GM19193 (cell line): ENCODE data around the gene PCDHGB7.
"Not testable (repeated sequence)": the region's sequence is repeated elsewhere in the genome, so short reads cannot be mapped to it uniquely, and the experiment has no call there.

Experiments used
- POLR2A ChIP-seq: IDR thresholded peaks from 4 replicates; pipeline ENCODE4 v1.6.1; 2011; ENCODE audit not compliant: insufficient read depth, insufficient read length; ENCODE audit errors: extremely low read depth

The PCDHGB7 gene

DNA sequence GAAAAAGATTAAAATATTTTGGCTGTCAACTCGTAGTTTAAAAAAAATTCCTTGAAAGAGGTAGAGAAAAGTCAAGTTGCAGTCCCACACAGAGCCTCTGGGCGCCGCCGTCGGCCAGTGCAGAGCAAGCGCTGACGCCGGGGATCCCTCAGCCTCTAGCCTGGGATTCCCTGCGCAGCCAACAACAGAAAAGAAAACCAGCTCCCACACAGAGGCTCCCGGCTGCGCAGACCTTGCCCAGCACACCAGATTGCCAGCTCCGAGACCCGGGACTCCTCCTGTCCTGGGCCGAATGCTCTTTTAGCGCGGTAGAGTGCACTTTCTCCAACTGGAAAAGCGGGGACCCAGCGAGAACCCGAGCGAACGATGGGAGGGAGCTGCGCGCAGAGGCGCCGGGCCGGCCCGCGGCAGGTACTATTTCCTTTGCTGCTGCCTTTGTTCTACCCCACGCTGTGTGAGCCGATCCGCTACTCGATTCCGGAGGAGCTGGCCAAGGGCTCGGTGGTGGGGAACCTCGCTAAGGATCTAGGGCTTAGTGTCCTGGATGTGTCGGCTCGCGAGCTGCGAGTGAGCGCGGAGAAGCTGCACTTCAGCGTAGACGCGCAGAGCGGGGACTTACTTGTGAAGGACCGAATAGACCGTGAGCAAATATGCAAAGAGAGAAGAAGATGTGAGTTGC lies at the start of gene PCDHGB7:
Gene PCDHGB7 (plus strand): TSS at position 184 of the 679 bp plus-strand sequence. CDS start 183 bp downstream, at position 367.
- not testable (repeated sequence) for TF ChIP-seq POLR2A

DNA sequence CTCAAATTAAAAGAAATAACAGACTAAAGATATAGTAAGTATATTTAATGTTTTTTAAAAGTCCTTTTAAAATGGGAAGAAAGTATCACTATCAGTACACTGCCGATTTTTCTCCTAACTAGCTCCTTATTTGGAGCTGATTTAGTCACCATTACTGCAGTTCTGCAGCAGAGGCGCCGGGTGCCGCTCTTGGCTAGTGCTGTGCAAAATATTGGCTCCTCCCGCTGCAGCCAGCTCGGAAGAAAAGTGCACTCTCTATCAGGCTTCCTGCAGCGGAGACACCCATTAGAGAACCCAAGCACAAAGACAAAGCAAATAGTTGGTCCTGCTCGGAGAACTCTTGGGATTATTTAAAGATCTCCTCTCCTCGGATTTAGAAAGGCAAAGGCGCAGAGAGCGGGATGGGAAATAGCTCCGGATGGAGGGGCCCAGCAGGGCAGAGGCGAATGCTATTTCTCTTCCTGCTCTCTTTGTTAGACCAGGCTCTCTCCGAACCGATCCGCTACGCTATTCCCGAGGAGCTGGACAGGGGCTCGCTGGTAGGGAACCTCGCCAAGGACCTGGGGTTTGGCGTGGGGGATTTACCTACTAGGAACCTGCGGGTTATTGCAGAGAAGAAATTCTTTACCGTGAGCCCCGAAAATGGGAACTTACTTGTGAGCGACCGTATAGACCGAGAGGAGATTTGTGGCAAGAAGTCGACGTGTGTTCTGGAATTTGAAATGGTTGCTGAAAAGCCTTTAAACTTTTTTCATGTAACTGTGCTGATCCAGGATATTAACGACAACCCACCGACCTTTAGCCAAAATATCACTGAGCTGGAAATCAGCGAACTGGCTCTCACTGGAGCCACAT lies 47.3 kb upstream of the PCDHGB7 start, which contains the start of gene PCDHGB3:
Gene PCDHGB3 (plus strand): TSS at position 249 of the 855 bp plus-strand sequence. CDS start 153 bp downstream, at position 402.
- TF ChIP-seq POLR2A, result no peak

DNA sequence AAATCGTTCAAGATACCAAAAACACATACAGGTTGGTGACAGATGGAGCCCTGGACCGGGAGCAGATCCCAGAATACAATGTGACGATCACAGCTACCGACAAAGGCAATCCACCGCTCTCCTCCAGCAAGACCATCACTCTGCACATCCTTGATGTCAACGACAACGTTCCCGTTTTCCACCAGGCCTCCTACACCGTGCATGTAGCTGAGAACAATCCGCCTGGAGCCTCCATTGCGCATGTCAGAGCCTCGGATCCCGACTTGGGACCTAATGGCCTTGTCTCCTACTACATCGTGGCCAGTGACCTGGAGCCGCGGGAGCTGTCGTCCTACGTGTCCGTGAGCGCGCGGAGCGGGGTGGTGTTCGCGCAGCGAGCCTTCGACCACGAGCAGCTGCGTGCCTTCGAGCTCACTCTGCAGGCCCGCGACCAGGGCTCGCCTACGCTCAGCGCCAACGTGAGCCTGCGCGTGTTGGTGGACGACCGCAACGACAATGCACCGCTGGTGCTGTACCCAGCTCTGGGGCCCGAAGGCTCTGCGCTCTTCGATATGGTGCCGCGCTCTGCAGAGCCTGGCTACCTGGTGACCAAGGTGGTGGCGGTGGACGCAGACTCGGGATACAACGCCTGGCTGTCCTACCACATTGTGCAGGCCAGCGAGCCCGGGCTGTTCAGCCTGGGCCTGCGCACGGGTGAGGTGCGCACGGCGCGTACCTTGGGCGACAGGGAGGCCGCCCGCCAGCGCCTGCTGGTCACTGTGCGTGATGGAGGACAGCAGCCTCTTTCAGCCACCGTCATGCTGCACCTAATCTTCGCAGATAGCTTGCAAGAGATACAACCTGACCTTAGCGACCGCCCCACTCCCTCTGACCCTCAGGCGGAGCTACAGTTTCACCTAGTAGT lies 45.7 kb upstream of the PCDHGB7 start:
- TF ChIP-seq POLR2A, result no peak

DNA sequence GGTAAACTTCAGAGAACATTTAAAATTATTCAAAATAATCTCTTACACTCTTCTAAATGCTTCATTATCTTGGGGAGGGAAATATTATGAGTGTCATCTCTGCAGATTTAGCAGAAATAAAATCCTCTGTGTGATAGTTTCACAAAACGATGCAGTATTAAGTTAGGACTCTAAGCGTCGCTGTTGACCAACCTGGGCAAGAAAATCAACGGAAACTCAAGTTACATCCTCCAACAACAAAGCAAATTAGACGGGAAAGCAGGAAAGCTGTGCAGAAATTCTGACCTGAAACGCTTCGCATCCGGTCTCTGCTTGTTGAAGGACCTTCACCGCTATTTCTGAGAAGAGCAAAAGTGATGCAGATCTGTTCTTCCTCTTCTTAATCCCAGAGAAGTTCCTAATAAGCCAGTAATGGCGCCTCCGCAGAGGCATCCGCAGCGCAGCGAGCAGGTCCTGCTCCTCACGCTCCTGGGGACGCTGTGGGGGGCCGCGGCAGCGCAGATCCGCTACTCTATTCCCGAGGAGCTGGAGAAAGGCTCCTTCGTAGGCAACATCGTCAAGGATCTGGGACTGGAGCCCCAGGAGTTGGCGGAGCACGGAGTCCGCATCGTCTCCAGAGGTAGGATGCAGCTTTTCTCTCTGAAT lies 43.7 kb upstream of the PCDHGB7 start, which contains the start of gene PCDHGA6:
Gene PCDHGA6 (plus strand): TSS at position 219 of the 645 bp plus-strand sequence. CDS start 193 bp downstream, at position 412.
- no peak for TF ChIP-seq POLR2A

DNA sequence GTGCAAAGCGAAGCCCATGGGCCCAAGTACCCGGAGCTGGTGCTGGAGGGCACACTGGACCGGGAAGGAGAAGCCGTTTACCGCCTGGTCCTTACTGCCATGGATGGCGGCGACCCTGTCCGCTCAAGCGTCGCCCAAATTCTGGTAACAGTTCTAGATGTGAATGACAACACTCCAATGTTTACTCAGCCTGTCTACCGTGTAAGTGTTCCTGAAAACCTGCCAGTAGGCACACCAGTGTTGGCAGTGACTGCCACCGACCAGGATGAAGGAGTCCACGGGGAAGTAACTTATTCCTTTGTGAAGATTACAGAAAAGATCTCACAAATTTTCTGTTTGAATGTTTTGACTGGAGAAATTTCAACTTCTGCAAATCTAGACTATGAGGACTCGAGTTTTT lies 42.9 kb upstream of the PCDHGB7 start:
- TF ChIP-seq POLR2A, result no peak

DNA sequence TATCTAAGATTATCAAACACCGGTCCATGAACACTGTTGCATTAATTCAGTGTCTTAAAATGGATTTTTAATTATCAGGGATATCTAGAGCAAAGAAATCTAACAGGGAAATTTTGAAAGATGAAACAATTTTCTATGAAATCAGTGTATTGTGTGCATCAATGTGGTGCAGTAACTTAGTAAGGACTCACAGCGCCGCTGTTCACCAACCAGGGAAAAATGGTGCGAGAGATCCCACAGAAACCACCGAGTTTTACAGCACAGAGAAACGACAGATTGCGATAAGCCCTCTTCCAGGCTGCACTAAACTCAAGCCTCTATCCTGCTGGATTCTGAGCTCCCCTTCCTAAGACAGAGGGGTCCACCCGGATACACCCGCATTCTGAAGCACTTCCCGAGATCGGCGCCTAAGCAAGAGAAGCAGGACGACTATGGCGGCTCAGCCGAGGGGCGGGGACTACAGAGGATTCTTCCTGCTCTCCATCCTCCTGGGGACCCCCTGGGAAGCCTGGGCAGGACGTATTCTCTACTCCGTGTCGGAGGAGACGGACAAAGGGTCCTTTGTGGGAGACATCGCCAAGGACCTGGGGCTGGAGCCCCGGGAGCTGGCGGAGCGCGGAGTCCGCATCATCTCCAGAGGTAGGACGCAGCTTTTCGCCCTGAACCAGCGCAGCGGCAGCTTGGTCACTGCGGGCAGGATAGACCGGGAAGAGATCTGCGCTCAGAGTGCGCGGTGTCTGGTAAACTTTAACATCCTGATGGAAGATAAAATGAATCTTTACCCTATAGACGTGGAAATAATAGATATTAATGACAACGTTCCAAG lies 34.8 kb upstream of the PCDHGB7 start, which contains the start of gene PCDHGA7:
Gene PCDHGA7 (plus strand): TSS at position 274 of the 826 bp plus-strand sequence. CDS start 158 bp downstream, at position 432.
- TF ChIP-seq POLR2A, result no peak

DNA sequence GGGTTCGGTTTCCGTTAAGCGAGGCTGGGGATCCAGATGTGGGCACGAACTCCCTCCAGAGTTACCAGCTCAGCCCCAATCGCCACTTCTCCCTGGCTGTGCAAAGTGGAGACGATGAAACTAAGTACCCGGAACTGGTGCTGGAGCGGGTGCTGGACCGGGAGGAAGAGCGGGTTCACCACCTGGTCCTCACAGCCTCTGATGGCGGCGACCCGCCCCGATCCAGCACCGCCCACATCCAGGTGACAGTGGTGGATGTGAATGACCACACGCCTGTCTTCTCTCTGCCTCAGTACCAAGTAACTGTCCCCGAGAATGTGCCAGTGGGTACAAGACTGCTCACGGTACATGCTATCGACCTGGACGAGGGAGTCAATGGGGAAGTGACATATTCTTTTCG lies 34.1 kb upstream of the PCDHGB7 start:
- no peak for TF ChIP-seq POLR2A

DNA sequence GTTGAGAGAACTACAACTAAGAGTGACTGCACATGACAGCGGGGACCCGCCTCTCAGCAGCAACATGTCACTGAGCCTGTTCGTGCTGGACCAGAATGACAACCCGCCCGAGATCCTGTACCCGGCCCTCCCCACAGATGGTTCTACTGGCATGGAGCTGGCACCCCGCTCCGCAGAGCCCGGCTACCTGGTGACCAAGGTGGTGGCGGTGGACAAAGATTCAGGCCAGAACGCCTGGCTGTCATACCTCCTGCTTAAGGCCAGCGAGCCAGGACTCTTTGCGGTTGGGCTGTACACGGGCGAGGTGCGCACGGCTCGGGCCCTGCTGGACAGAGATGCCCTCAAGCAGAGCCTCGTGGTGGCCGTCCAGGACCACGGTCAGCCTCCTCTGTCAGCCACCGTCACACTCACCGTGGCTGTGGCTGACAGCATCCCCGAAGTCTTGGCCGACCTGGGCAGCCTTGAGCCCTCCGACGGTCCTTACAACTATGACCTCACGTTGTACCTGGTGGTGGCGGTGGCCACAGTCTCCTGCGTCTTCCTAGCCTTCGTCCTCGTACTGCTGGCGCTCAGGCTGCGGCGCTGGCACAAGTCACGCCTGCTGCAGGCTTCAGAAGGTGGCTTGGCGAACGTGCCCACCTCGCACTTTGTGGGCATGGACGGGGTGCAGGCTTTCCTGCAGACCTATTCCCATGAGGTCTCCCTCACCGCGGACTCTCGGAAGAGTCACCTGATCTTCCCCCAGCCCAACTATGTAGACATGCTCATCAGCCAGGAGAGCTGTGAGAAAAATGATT lies 32.8 kb upstream of the PCDHGB7 start:
- TF ChIP-seq POLR2A, result no peak

DNA sequence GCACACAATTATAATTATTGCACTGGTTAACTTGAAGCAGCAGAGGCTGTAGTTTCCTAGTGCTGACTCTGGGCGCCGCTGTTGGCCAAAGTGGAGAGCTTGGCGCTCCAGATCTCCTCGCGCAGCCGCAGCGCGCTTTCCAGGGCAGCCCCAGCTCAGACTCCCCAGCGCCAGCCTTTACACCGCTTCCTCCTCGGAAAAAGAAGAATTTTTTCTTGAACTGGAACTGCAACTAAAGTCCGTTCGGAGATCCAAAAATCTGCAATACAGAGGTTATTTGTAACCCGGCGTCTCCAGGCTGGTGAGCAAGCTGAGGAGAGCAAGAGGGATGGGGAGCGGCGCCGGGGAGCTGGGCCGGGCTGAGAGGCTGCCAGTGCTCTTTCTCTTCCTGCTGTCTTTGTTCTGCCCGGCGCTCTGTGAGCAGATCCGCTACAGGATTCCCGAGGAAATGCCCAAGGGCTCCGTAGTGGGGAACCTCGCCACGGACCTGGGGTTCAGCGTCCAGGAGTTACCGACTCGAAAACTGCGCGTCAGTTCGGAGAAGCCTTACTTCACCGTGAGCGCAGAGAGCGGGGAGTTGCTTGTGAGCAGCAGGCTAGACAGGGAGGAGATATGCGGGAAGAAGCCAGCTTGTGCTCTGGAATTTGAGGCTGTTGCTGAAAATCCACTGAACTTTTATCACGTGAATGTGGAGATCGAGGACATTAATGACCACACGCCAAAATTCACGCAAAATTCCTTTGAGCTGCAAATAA lies 29.7 kb upstream of the PCDHGB7 start, which contains the start of gene PCDHGB4:
Gene PCDHGB4 (plus strand): TSS at position 142 of the 755 bp plus-strand sequence. CDS start 187 bp downstream, at position 329.
- not testable (repeated sequence) for TF ChIP-seq POLR2A

DNA sequence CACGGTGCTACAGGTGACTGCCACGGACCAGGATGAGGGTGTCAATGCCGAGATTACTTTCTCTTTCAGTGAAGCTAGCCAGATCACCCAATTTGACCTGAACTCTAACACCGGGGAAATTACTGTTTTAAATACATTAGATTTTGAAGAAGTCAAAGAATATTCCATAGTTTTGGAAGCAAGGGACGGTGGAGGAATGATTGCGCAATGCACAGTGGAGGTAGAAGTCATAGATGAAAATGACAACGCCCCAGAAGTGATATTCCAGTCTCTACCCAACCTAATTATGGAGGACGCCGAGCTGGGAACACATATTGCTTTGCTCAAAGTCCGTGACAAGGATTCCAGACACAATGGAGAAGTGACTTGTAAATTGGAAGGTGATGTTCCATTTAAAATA lies 28.8 kb upstream of the PCDHGB7 start:
- no peak for TF ChIP-seq POLR2A

DNA sequence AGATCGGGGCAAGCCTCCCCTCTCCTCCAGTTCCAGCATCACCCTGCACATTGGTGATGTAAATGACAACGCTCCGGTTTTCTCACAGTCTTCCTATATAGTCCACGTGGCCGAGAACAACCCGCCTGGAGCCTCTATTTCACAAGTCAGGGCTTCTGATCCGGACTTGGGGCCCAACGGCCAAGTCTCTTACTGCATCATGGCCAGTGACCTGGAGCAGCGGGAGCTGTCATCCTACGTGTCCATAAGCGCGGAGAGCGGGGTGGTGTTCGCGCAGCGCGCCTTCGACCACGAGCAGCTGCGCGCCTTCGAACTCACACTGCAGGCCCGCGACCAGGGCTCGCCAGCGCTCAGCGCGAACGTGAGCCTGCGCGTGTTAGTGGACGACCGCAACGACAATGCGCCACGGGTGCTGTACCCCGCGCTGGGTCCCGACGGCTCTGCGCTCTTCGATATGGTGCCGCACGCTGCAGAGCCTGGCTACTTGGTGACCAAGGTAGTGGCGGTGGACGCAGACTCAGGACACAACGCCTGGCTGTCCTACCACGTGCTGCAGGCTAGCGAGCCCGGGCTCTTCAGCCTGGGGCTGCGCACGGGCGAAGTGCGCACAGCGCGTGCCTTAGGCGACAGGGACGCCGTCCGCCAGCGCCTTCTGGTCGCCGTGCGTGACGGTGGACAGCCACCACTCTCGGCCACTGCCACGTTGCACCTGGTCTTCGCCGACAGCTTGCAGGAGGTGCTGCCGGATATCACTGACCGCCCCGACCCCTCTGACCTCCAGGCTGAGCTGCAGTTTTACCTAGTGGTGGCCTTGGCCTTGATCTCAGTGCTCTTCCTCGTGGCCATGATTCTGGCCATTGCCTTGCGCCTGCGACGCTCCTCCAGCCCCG lies 28.1 kb upstream of the PCDHGB7 start:
- TF ChIP-seq POLR2A, result no peak
